Frontal cortex (tissue), 4 donors: ENCODE data around the gene ATP11A. TPM values are rescaled to one million over a fixed set of nuclear protein-coding genes. Genes with fewer than 3 reads are reported as not detected.
"Not testable (repeated sequence)": the region's sequence is repeated elsewhere in the genome, so short reads cannot be mapped to it uniquely, and the experiment has no call there.

ENCODE experiments used
- DNase-seq, 2 donors: peaks; one replicate each; pipeline ENCODE4 v3.0.0; 2012; ENCODE audit warnings: low spot score in 2 of 2
- FAIRE-seq: peaks from 2 replicates; lab custom pipeline; 2012; peaks lifted over from hg19 to GRCh38; lab: Jason Lieb, UNC
- total RNA-seq: library from RNA; depleted of rRNA; stranded (reverse); fragments of >200 nt; gene quantifications from one replicate; pipeline ENCODE4 v1.2.3, GENCODE V29; 2014
- donor health status: control.
- donor health status: control.
- donor health status: control.

The ATP11A gene
- total RNA-seq, 1 donor from 2014 or later = 6.9 TPM

GRCh38 chr13:112863356-112863755, 173.5 kb downstream of the ATP11A start:
- DNase-seq, FAIRE-seq: not testable (repeated sequence)

GRCh38 chr13:112865478-112865877, 175.6 kb downstream of the ATP11A start:
- not testable (repeated sequence) for FAIRE-seq, DNase-seq

- no peak for DNase-seq
- FAIRE-seq = no peak
Observed at GRCh38 chr13:112867301-112867711, 177.5 kb downstream of the ATP11A start.

GRCh38 chr13:112868308-112868707, 178.5 kb downstream of the ATP11A start:
- no peak for DNase-seq
- no peak for FAIRE-seq

- DNase-seq = no peak
- FAIRE-seq = no peak
Observed at GRCh38 chr13:112869202-112870050, 179.6 kb downstream of the ATP11A start.

- no peak for DNase-seq
- no peak for FAIRE-seq
Observed at GRCh38 chr13:112870051-112870331, 180.2 kb downstream of the ATP11A start.

GRCh38 chr13:112870737-112871287, 181.0 kb downstream of the ATP11A start:
- FAIRE-seq (no peak), DNase-seq (no peak)

GRCh38 chr13:112871742-112872141, 181.9 kb downstream of the ATP11A start:
- FAIRE-seq (no peak), DNase-seq (no peak)

- not testable (repeated sequence) for DNase-seq, FAIRE-seq
Observed at GRCh38 chr13:112872657-112873631, 183.1 kb downstream of the ATP11A start.

GRCh38 chr13:112873851-112874750, 184.3 kb downstream of the ATP11A start:
- DNase-seq (peak; percentile 79 to 91), FAIRE-seq (no peak)

GRCh38 chr13:112874751-112875300, 185.0 kb downstream of the ATP11A start:
- FAIRE-seq (no peak), DNase-seq (no peak)

GRCh38 chr13:112875627-112876026, 185.8 kb downstream of the ATP11A start:
- DNase-seq (no peak), FAIRE-seq (no peak)

GRCh38 chr13:112876305-112877000, 186.6 kb downstream of the ATP11A start:
- FAIRE-seq (no peak), DNase-seq (no peak)

- no peak for FAIRE-seq
Observed at GRCh38 chr13:112877066-112877465, 187.2 kb downstream of the ATP11A start.

GRCh38 chr13:112877539-112877938, 187.7 kb downstream of the ATP11A start:
- DNase-seq (no peak), FAIRE-seq (no peak)

More at GRCh38 chr13:112877066-112877465, 187.2 kb downstream of the ATP11A start:
- DNase-seq = no peak

- FAIRE-seq (no peak), DNase-seq (no peak)
Observed at GRCh38 chr13:112877976-112878955, 188.4 kb downstream of the ATP11A start.

- DNase-seq = no peak
- no peak for FAIRE-seq
Observed at GRCh38 chr13:112879283-112879833, 189.5 kb downstream of the ATP11A start.
